GM23338 (cell line): ENCODE results near the gene C19orf47. TPM values are rescaled to one million over a fixed set of nuclear protein-coding genes. Genes with fewer than 3 reads are reported as not detected.
A peak's percentile ranks its signal among the peaks of the same experiment; 100 is the strongest.

Experiments
- ATAC-seq: fragments of 200-7000 bp; cut with Tn5 transposase; 3 replicates; pipeline ENCODE4 v1.9.1; 2020
- DNase-seq: peaks from one replicate; pipeline ENCODE4 v3.0.0-alpha.2; 2015; ENCODE audit warnings: low spot score
- H2AFZ ChIP-seq: fragments of 200-600 bp; sonication (generic); 2 replicates; pipeline ENCODE4 v1.8.0; 2016; ENCODE audit warnings: antibody characterized with exemption, mild to moderate bottlenecking, moderate library complexity
- H3F3A ChIP-seq: fragments of 200-600 bp; sonication (generic); replicated peaks from 2 replicates; pipeline ENCODE4 v1.8.0; 2017; ENCODE audit warnings: antibody characterized with exemption, mixed run types, low read depth
- H3K27ac ChIP-seq: fragments of 200-600 bp; sonication (generic); 2 replicates; pipeline ENCODE4 v1.6.1; 2016; ENCODE audit warnings: low read depth
- H3K27me3 ChIP-seq: fragments of 200-600 bp; sonication (generic); 2 replicates; pipeline ENCODE4 v1.8.0; 2016; ENCODE audit warnings: mild to moderate bottlenecking, mixed run types, moderate library complexity; ENCODE audit not compliant: insufficient read depth
- H3K36me3 ChIP-seq: fragments of 200-600 bp; sonication (generic); 2 replicates; pipeline ENCODE4 v1.8.0; 2016; ENCODE audit warnings: mild to moderate bottlenecking; ENCODE audit not compliant: insufficient read depth
- H3K4me1 ChIP-seq: fragments of 200-600 bp; sonication (generic); 2 replicates; pipeline ENCODE4 v1.8.0; 2016; ENCODE audit warnings: mild to moderate bottlenecking, moderate library complexity; ENCODE audit not compliant: insufficient read depth
- H3K4me2 ChIP-seq: fragments of 200-600 bp; sonication (generic); 2 replicates; pipeline ENCODE4 v1.7.1; 2017; ENCODE audit warnings: mixed run types
- H3K4me3 ChIP-seq: fragments of 200-600 bp; sonication (generic); 2 replicates; pipeline ENCODE4 v1.6.1; 2016; ENCODE audit warnings: mixed run types
- H3K79me2 ChIP-seq: fragments of 200-600 bp; sonication (generic); replicated peaks from 2 replicates; pipeline ENCODE4 v1.8.0; 2017; ENCODE audit warnings: mild to moderate bottlenecking; ENCODE audit not compliant: insufficient read depth
- H3K9me2 ChIP-seq: fragments of 200-600 bp; sonication (generic); 2 replicates; pipeline ENCODE4 v1.8.0; 2017; ENCODE audit not compliant: insufficient read depth
- H4K20me1 ChIP-seq: fragments of 200-600 bp; sonication (generic); replicated peaks from 2 replicates; pipeline ENCODE4 v1.8.0; 2017; ENCODE audit warnings: mild to moderate bottlenecking; ENCODE audit not compliant: insufficient read depth
- H3K27ac Mint-ChIP-seq: 2 replicates; pipeline ENCODE4 v1.8.0; 2020; ENCODE audit warnings: inconsistent platforms, mild to moderate bottlenecking, moderate library complexity, mixed read lengths
- H3K27me3 Mint-ChIP-seq: 3 replicates; pipeline ENCODE4 v1.8.0; 2022; ENCODE audit warnings: low read depth, mild to moderate bottlenecking, moderate library complexity, mixed read lengths, inconsistent platforms; ENCODE audit not compliant: insufficient read depth, poor library complexity
- H3K36me3 Mint-ChIP-seq: 3 replicates; pipeline ENCODE4 v1.8.0; 2021; ENCODE audit warnings: low read depth, mild to moderate bottlenecking, inconsistent platforms, moderate library complexity, mixed read lengths
- H3K4me1 Mint-ChIP-seq: 3 replicates; pipeline ENCODE4 v1.8.0; 2020; ENCODE audit warnings: mild to moderate bottlenecking, inconsistent platforms, mixed read lengths
- H3K4me3 Mint-ChIP-seq: 3 replicates; pipeline ENCODE4 v1.8.0; 2021; ENCODE audit warnings: moderate library complexity, mild to moderate bottlenecking, inconsistent platforms, mixed read lengths
- H3K9me3 Mint-ChIP-seq: 3 replicates; pipeline ENCODE4 v1.8.0; 2020; ENCODE audit warnings: moderate library complexity, mild to moderate bottlenecking, inconsistent platforms, mixed read lengths
- CREB1 ChIP-seq: fragments of 250-450 bp; sonication (Bioruptor Pico); IDR thresholded peaks from 2 replicates; pipeline ENCODE4 v1.5.0; 2020; ENCODE audit warnings: low read depth, mild to moderate bottlenecking, moderate library complexity
- CTCF ChIP-seq, 2 experiments: fragments of 200-600 bp in 1 of 2; sonication (generic) in 1 of 2; conservative IDR thresholded peaks; 2 replicates each; pipeline versions ENCODE4 v1.5.1 to v1.6.1; 2016 to 2017; ENCODE audit warnings: antibody characterized with exemption in 2 of 2, low read depth in 2 of 2, mild to moderate bottlenecking in 2 of 2, moderate library complexity in 1 of 2
- ETS1 ChIP-seq: IDR thresholded peaks from 2 replicates; pipeline ENCODE4 v1.6.1; 2016; ENCODE audit warnings: antibody characterized with exemption
- EZH2 ChIP-seq: fragments of 200-600 bp; sonication (generic); IDR thresholded peaks from one replicate; pipeline ENCODE4 v1.8.0; 2017; ENCODE audit warnings: antibody characterized with exemption, mild to moderate bottlenecking, low read depth; ENCODE audit not compliant: unreplicated experiment
- NANOG ChIP-seq: IDR thresholded peaks from 2 replicates; pipeline ENCODE4 v1.6.1; 2016; ENCODE audit warnings: antibody characterized with exemption, borderline replicate concordance
- ZNF114 ChIP-seq: fragments of 250-450 bp; sonication (Bioruptor Pico); IDR thresholded peaks from 2 replicates; pipeline ENCODE4 v1.5.0; 2020; ENCODE audit warnings: mild to moderate bottlenecking, moderate library complexity
- polyA plus RNA-seq: library from polyadenylated mRNA; unstranded; fragments of >200 nt; fragmentation: Nextera tagmentation; extraction: Ambion mirVana; gene quantifications from 2 replicates; pipeline ENCODE4 v1.2.1, GENCODE V29; 2016
- total RNA-seq: library from RNA; depleted of rRNA; stranded (reverse); fragments of >200 nt; shearing (Covaris generic); gene quantifications from 2 replicates; pipeline ENCODE4 v1.2.3, GENCODE V29; 2014

C19orf47 gene
- total and polyA plus RNA-seq, 2 experiments from 2014 or later, result 13.1 to 26.6 TPM

- TF ChIP-seq CREB1 (no peak), NANOG (no peak)
- no peaks in the 10 kb centered on the region for H3K4me1 ChIP-seq
- peak; percentile 23 for ATAC-seq
- Mint-ChIP-seq H3K27ac (no peak overlapping the region), H3K27me3 (peaks cover 8% of the 10 kb centered on the region), H3K36me3 (peaks cover 5% of the 10 kb centered on the region), H3K4me3 (no peak overlapping the region), H3K9me3 (no peaks in the 10 kb centered on the region), H3K4me1 (peaks cover 6% of the 10 kb centered on the region; the same call in 1 of the 3 replicates)
- no peak overlapping the region for H3K4me2 ChIP-seq
- no peaks in the 10 kb centered on the region for H3K9me2 ChIP-seq
- no peaks in the 10 kb centered on the region for H3F3A ChIP-seq
- no peaks in the 10 kb centered on the region for H3K79me2 ChIP-seq
- H3K4me3 ChIP-seq, result no peak overlapping the region
- no peak overlapping the region for H3K27ac ChIP-seq
- peak overlapping the region; percentile 85; the same call in 1 of the 2 replicates for H2AFZ ChIP-seq
- H3K36me3 ChIP-seq, result no peaks in the 10 kb centered on the region
- peak; percentile 55 for DNase-seq
- H4K20me1 ChIP-seq, result no peaks in the 10 kb centered on the region
- no peaks in the 10 kb centered on the region for H3K27me3 ChIP-seq
These were observed 35.6 kb upstream of the C19orf47 start for GRCh38 chr19:40383668-40384248.

- peaks cover 6% of the 10 kb centered on the region; the same call in 1 of the 3 replicates for H3K4me1 Mint-ChIP-seq
- H3K27me3 Mint-ChIP-seq, result peaks cover 8% of the 10 kb centered on the region
- no peak overlapping the region; the same call in 2 of the 3 replicates for H3K4me3 Mint-ChIP-seq
- peaks cover 14% of the 10 kb centered on the region for H3K36me3 Mint-ChIP-seq
- no peaks in the 10 kb centered on the region for H3K36me3 ChIP-seq
- H3K4me3 ChIP-seq, result no peak overlapping the region
- DNase-seq (peak; percentile 64), ATAC-seq (peak; percentile 53)
- H3K4me2 ChIP-seq, result no peak overlapping the region
- no peaks in the 10 kb centered on the region for H3K4me1 ChIP-seq
- H3K27ac Mint-ChIP-seq, result no peak overlapping the region
- H3K79me2 ChIP-seq, result no peaks in the 10 kb centered on the region
- no peaks in the 10 kb centered on the region for H4K20me1 ChIP-seq
- no peaks in the 10 kb centered on the region for H3K27me3 ChIP-seq
- no peaks in the 10 kb centered on the region for H3K9me3 Mint-ChIP-seq
- no peaks in the 10 kb centered on the region for H3F3A ChIP-seq
- 0 out of 2 replicates have a peak overlapping the region, but pooled peaks have one; percentile 6 for H3K27ac ChIP-seq
- H3K9me2 ChIP-seq, result no peaks in the 10 kb centered on the region
- TF ChIP-seq ZNF114 (CRISPR knock-in tag), result no peak
- TF ChIP-seq CTCF (conservative IDR thresholded peaks at IDR 0.05; ENCODE audit: low read depth in 2 of 2), result peak; percentile 33 to 46
- TF ChIP-seq EZH2, result no peak
- no peak for TF ChIP-seq ETS1
- H2AFZ ChIP-seq, result no peak overlapping the region
These were observed 33.1 kb upstream of the C19orf47 start for GRCh38 chr19:40381321-40381720.
